ENCODE data around the gene NLRP11.

DNA sequence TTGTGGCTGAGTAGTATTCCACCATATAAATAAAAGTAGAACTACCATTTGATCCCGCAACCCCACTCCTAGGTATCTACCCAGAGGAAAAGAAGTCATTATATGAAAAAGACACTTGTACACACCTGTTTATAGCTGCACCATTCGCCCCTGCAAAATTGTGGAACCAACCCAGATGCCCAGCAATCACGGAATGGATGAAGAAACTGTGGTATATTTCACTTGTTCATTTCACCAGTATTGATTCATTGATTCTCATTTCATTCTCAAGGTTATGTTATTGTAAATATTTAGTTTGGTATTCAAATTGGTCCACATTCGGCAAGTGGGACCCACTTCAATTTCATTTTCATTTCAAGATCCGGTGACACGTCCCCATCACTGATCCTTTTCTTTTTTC, 81.1 kb downstream of the NLRP11 start:
- TF ChIP-seq, protein P1, sequence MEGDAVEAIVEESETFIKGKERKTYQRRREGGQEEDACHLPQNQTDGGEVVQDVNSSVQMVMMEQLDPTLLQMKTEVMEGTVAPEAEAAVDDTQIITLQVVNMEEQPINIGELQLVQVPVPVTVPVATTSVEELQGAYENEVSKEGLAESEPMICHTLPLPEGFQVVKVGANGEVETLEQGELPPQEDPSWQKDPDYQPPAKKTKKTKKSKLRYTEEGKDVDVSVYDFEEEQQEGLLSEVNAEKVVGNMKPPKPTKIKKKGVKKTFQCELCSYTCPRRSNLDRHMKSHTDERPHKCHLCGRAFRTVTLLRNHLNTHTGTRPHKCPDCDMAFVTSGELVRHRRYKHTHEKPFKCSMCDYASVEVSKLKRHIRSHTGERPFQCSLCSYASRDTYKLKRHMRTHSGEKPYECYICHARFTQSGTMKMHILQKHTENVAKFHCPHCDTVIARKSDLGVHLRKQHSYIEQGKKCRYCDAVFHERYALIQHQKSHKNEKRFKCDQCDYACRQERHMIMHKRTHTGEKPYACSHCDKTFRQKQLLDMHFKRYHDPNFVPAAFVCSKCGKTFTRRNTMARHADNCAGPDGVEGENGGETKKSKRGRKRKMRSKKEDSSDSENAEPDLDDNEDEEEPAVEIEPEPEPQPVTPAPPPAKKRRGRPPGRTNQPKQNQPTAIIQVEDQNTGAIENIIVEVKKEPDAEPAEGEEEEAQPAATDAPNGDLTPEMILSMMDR (IDR thresholded peaks at IDR 0.05) = no peak
- TF ChIP-seq POLR2A (IDR thresholded peaks at IDR 0.05) (no peak), EP300 (IDR thresholded peaks at IDR 0.05) (no peak)

Data from ovary (tissue), 3 donors.